Prostate gland (tissue), 2 donors: Measurements from ENCODE around the gene MRGPRD. TPM values are rescaled to one million over a fixed set of nuclear protein-coding genes. Genes with fewer than 3 reads are reported as not detected.

Experiments used
- DNase-seq: peaks from one replicate; pipeline ENCODE4 v3.0.0-alpha.2; 2019; ENCODE audit warnings: low spot score
- H3K27ac ChIP-seq, 2 donors: fragments of 200-600 bp; sonication (generic); 2 replicates each; pipeline ENCODE4 v1.5.1; 2017 to 2019
- H3K27me3 ChIP-seq: fragments of 200-600 bp; sonication (generic); replicated peaks from 2 replicates; pipeline ENCODE4 v1.5.1; 2019; ENCODE audit not compliant: insufficient read depth
- H3K36me3 ChIP-seq, 2 donors: fragments of 200-600 bp; sonication (generic); 1 replicate in 1 of 2; 2 replicates in 1 of 2; pipeline versions ENCODE4 v1.5.1 to v1.8.1; 2017 to 2019
- H3K4me1 ChIP-seq: fragments of 200-600 bp; sonication (generic); replicated peaks from 2 replicates; pipeline ENCODE4 v1.5.1; 2019
- H3K4me3 ChIP-seq, 2 donors: fragments of 200-600 bp; sonication (generic); 2 replicates each; pipeline ENCODE4 v1.5.1; 2017 to 2019
- H3K9me3 ChIP-seq: fragments of 200-600 bp; sonication (generic); 2 replicates; pipeline ENCODE4 v1.5.1; 2017
- POLR2A ChIP-seq: fragments of 450-650 bp; IDR thresholded peaks from one replicate; pipeline ENCODE4 v1.6.1; 2016; ENCODE audit warnings: antibody characterized with exemption, mild to moderate bottlenecking
- POLR2AphosphoS5 ChIP-seq: sonication (generic); formaldehyde crosslinking; IDR thresholded peaks from one replicate; pipeline ENCODE4 v1.6.1; 2017; ENCODE audit warnings: antibody characterized with exemption
- WGBS: methylation state at CpG from one replicate; pipeline ENCODE4 v1.1.5; 2018; 5-methylcytosine and 5-hydroxymethylcytosine counted together
- intact Hi-C: fragments of 100-400 bp; cut with DNase I; formaldehyde crosslinking; loops from one replicate; pipeline ENCODE4 v1.14.2; 2022
- total RNA-seq, 2 donors: library from RNA; depleted of rRNA; stranded (reverse); fragments of >200 nt; gene quantifications; one replicate each; pipeline ENCODE4 v1.1.0, GENCODE V29; 2016
- TF ChIP-seq, protein P1 (sequence below), 4 experiments: fragments of 200-600 bp in 2 of 4; fragments of 450-650 bp in 2 of 4; sonication (generic) in 2 of 4; IDR thresholded peaks; 1 replicate in 3 of 4; 2 replicates in 1 of 4; pipeline ENCODE4 v1.5.1; 2016 to 2019; ENCODE audit warnings: antibody characterized with exemption in 4 of 4, mild to moderate bottlenecking in 2 of 4, moderate library complexity in 2 of 4

MRGPRD gene
- not detected for total RNA-seq

- no peak for TF ChIP-seq POLR2AphosphoS5
- no peak for TF ChIP-seq POLR2A
- TF ChIP-seq, protein P1, sequence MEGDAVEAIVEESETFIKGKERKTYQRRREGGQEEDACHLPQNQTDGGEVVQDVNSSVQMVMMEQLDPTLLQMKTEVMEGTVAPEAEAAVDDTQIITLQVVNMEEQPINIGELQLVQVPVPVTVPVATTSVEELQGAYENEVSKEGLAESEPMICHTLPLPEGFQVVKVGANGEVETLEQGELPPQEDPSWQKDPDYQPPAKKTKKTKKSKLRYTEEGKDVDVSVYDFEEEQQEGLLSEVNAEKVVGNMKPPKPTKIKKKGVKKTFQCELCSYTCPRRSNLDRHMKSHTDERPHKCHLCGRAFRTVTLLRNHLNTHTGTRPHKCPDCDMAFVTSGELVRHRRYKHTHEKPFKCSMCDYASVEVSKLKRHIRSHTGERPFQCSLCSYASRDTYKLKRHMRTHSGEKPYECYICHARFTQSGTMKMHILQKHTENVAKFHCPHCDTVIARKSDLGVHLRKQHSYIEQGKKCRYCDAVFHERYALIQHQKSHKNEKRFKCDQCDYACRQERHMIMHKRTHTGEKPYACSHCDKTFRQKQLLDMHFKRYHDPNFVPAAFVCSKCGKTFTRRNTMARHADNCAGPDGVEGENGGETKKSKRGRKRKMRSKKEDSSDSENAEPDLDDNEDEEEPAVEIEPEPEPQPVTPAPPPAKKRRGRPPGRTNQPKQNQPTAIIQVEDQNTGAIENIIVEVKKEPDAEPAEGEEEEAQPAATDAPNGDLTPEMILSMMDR (IDR thresholded peaks at IDR 0.05) = no peak
- intact Hi-C loops = no loop called here
- Histone ChIP-seq H3K27me3 (no peaks in the 10 kb centered on the region), H3K4me1 (peaks cover 10% of the 10 kb centered on the region), H3K36me3 (no peaks in the 10 kb centered on the region), H3K4me3 (no peak within 1 kb of the TSS), H3K27ac (no peak within 1 kb of the TSS), H3K9me3 (no peaks in the 10 kb centered on the region)
- 87% methylated on average over 8 of the region's 8 CpGs for WGBS
- no peak for DNase-seq
Observed at GRCh38 chr11:68980776-68981065, at the start of gene MRGPRD. MRGPRD (minus strand) TSS chr11:68980986; CDS start chr11:68980986, 0 bp downstream.

DNA sequence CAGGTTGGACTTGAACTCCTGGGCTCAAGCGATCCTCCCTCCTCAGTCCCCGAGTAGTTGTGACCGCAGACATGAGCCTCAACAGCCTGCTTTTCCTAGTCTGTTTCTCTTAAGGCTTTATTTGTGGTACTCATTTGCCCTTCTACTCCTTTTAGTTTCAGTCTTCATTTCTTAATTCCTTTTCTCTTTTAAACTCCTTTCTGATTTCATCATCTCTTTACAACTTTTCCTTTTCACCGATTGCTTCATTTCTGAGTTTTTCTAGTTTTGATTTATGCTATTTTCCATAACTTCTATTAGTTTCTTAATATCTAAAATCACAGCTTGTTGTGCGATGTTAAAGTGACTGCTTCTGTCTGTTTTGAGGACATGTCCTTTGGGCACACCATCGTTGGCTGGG lies 49.5 kb upstream of the MRGPRD start:
- 69% methylated on average over 6 of the region's 6 CpGs for WGBS
- no peak overlapping the region for H3K27ac ChIP-seq
- TF ChIP-seq, protein P1 (IDR thresholded peaks at IDR 0.05) = no peak
- no peak for TF ChIP-seq POLR2AphosphoS5
- no peak for TF ChIP-seq POLR2A

GRCh38 chr11:69027704-69028372 lies 47.1 kb upstream of the MRGPRD start:
- H3K4me3 ChIP-seq = no peak overlapping the region
- intact Hi-C loops = no loop called here
- DNase-seq = no peak
- no peaks in the 10 kb centered on the region for H3K36me3 ChIP-seq
- no peak for TF ChIP-seq POLR2AphosphoS5
- no peak for TF ChIP-seq POLR2A
- TF ChIP-seq, protein P1 (IDR thresholded peaks at IDR 0.05) = no peak
- H3K9me3 ChIP-seq = no peaks in the 10 kb centered on the region
- H3K27me3 ChIP-seq = no peaks in the 10 kb centered on the region
- whole genome bisulfite sequencing = 68% methylated on average over 9 of the region's 9 CpGs
- no peaks in the 10 kb centered on the region for H3K4me1 ChIP-seq
- no peak overlapping the region for H3K27ac ChIP-seq

More for the DNA sequence above, 49.5 kb upstream of the MRGPRD start:
- H3K9me3 ChIP-seq = no peaks in the 10 kb centered on the region
- intact Hi-C loops = no loop called here
- no peaks in the 10 kb centered on the region for H3K4me1 ChIP-seq
- no peaks in the 10 kb centered on the region for H3K27me3 ChIP-seq
- DNase-seq = no peak
- H3K4me3 ChIP-seq = no peak overlapping the region
- no peaks in the 10 kb centered on the region for H3K36me3 ChIP-seq

DNA sequence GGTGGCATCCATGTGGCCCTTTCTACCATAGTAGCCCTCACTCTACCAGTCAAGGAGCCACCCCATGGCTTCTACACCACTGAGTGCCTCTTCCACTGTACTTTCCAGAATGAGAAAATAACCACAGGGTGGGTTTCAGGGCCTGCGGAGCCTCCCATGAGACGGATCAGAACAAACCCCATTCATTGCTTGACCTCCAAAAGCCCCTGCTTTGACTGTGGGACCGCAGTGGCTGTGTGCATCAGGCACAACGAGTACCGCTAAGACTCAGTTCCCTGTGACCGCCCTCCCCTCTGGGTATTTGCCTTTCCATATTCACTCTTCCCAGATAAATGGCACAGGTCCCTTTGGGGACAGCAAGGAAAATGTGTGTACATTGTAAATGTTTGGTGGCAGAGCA lies 43.7 kb upstream of the MRGPRD start:
- Histone ChIP-seq H3K4me3 (no peak overlapping the region), H3K36me3 (no peaks in the 10 kb centered on the region), H3K4me1 (no peaks in the 10 kb centered on the region), H3K9me3 (no peaks in the 10 kb centered on the region), H3K27ac (no peak overlapping the region), H3K27me3 (no peaks in the 10 kb centered on the region)
- intact Hi-C loops = no loop called here
- TF ChIP-seq, protein P1 (IDR thresholded peaks at IDR 0.05) = no peak
- DNase-seq = no peak
- 87% methylated on average over 6 of the region's 6 CpGs for WGBS

- WGBS = 81% methylated on average over 10 of the region's 10 CpGs
- H3K27ac ChIP-seq = no peak overlapping the region
- no peaks in the 10 kb centered on the region for H3K27me3 ChIP-seq
- no peak for DNase-seq
- TF ChIP-seq, protein P1 (IDR thresholded peaks at IDR 0.05) = no peak
- TF ChIP-seq POLR2AphosphoS5 (no peak), POLR2A (no peak)
- no peaks in the 10 kb centered on the region for H3K4me1 ChIP-seq
- no peaks in the 10 kb centered on the region for H3K36me3 ChIP-seq
- intact Hi-C loops = no loop called here
- no peak overlapping the region for H3K4me3 ChIP-seq
- no peaks in the 10 kb centered on the region for H3K9me3 ChIP-seq
Observed at GRCh38 chr11:69022260-69022659, 41.5 kb upstream of the MRGPRD start.
